NT2/D1 (cell line): ENCODE measurements around the gene TMX2.

Experiments used
- DNase-seq: peaks from one replicate; pipeline ENCODE4 v3.0.0-alpha.2; 2011; ENCODE audit warnings: low read depth, low spot score
- H3K27me3 ChIP-seq: 2 replicates; pipeline ENCODE4 v1.6.0; 2011; ENCODE audit warnings: mild to moderate bottlenecking; ENCODE audit not compliant: insufficient read length, insufficient read depth
- H3K36me3 ChIP-seq: 2 replicates; pipeline ENCODE4 v1.6.1; 2011; ENCODE audit warnings: mild to moderate bottlenecking, low read length, mixed read lengths; ENCODE audit not compliant: insufficient read depth, insufficient read length
- H3K4me1 ChIP-seq: 2 replicates; pipeline ENCODE4 v1.5.1; 2011; ENCODE audit not compliant: insufficient read depth, insufficient read length
- H3K4me3 ChIP-seq: 2 replicates; pipeline ENCODE4 v1.5.1; 2011; ENCODE audit warnings: low read depth; ENCODE audit not compliant: insufficient read length
- H3K9ac ChIP-seq: 2 replicates; pipeline ENCODE4 v1.6.0; 2011; ENCODE audit warnings: low read depth; ENCODE audit not compliant: insufficient read length
- H3K9me3 ChIP-seq: 2 replicates; pipeline ENCODE4 v1.5.1; 2011; ENCODE audit warnings: mild to moderate bottlenecking, low read length; ENCODE audit not compliant: insufficient read depth
- SUZ12 ChIP-seq: IDR thresholded peaks from 2 replicates; pipeline ENCODE4 v1.6.1; 2011; ENCODE audit not compliant: insufficient read length, insufficient read depth; ENCODE audit errors: extremely low read depth
- YY1 ChIP-seq: IDR thresholded peaks from 2 replicates; pipeline ENCODE4 v1.6.1; 2011; ENCODE audit not compliant: insufficient read length, insufficient read depth
- ZNF274 ChIP-seq: IDR thresholded peaks from 2 replicates; pipeline ENCODE4 v1.6.1; 2011; ENCODE audit warnings: mild to moderate bottlenecking, low read depth, low read length

TMX2 gene

GRCh38 chr11:57778318-57779037 lies 66.1 kb downstream of the TMX2 start:
- H3K4me1 ChIP-seq = peaks cover 2% of the 10 kb centered on the region
- H3K27me3 ChIP-seq = no peaks in the 10 kb centered on the region
- H3K4me3 ChIP-seq = no peak overlapping the region
- TF ChIP-seq ZNF274 = no peak
- TF ChIP-seq SUZ12 = no peak
- no peak for TF ChIP-seq YY1
- no peaks in the 10 kb centered on the region for H3K9me3 ChIP-seq
- H3K9ac ChIP-seq = peak overlapping the region; percentile 44
- peaks cover 21% of the 10 kb centered on the region for H3K36me3 ChIP-seq
- peak; percentile 95 for DNase-seq

GRCh38 chr11:57779276-57779675 lies 66.9 kb downstream of the TMX2 start:
- no peak for TF ChIP-seq SUZ12
- TF ChIP-seq YY1 = no peak
- no peak for TF ChIP-seq ZNF274
- DNase-seq = peak; percentile 81
- Histone ChIP-seq H3K4me3 (no peak overlapping the region), H3K27me3 (no peaks in the 10 kb centered on the region), H3K36me3 (peaks cover 17% of the 10 kb centered on the region), H3K9me3 (no peaks in the 10 kb centered on the region), H3K4me1 (peaks cover 2% of the 10 kb centered on the region), H3K9ac (peak overlapping the region; percentile 44)

- Histone ChIP-seq H3K4me3 (no peak overlapping the region), H3K9me3 (no peaks in the 10 kb centered on the region), H3K36me3 (peaks cover 22% of the 10 kb centered on the region), H3K9ac (no peak overlapping the region), H3K27me3 (no peaks in the 10 kb centered on the region), H3K4me1 (peaks cover 2% of the 10 kb centered on the region)
- no peak for TF ChIP-seq ZNF274
- TF ChIP-seq YY1 = no peak
- no peak for TF ChIP-seq SUZ12
- no peak for DNase-seq
These were observed 69.1 kb downstream of the TMX2 start for GRCh38 chr11:57781529-57781943.

GRCh38 chr11:57785072-57785471 lies 72.7 kb downstream of the TMX2 start:
- Histone ChIP-seq H3K27me3 (no peaks in the 10 kb centered on the region), H3K9ac (no peak overlapping the region), H3K4me3 (no peak overlapping the region), H3K4me1 (peaks cover 2% of the 10 kb centered on the region), H3K9me3 (no peaks in the 10 kb centered on the region), H3K36me3 (peaks cover 22% of the 10 kb centered on the region)
- TF ChIP-seq YY1 (no peak), SUZ12 (no peak), ZNF274 (no peak)
- no peak for DNase-seq

- Histone ChIP-seq H3K9me3 (no peaks in the 10 kb centered on the region), H3K36me3 (peaks cover 20% of the 10 kb centered on the region), H3K9ac (no peak overlapping the region), H3K27me3 (no peaks in the 10 kb centered on the region), H3K4me1 (peaks cover 3% of the 10 kb centered on the region), H3K4me3 (no peak overlapping the region)
- TF ChIP-seq YY1 = no peak
- no peak for TF ChIP-seq SUZ12
- TF ChIP-seq ZNF274 = no peak
- no peak for DNase-seq
These were observed 74.0 kb downstream of the TMX2 start for GRCh38 chr11:57786436-57786835.

GRCh38 chr11:57787006-57787604 lies 74.7 kb downstream of the TMX2 start:
- H3K4me1 ChIP-seq = peaks cover 2% of the 10 kb centered on the region
- H3K36me3 ChIP-seq = peaks cover 26% of the 10 kb centered on the region

GRCh38 chr11:57787920-57788702 lies 75.7 kb downstream of the TMX2 start:
- peak; percentile 66 for DNase-seq
- Histone ChIP-seq H3K4me1 (peaks cover 2% of the 10 kb centered on the region), H3K9ac (no peak overlapping the region)

More at GRCh38 chr11:57787006-57787604, 74.7 kb downstream of the TMX2 start:
- no peak for DNase-seq
- TF ChIP-seq YY1 (no peak), ZNF274 (no peak), SUZ12 (no peak)
- H3K27me3 ChIP-seq = no peaks in the 10 kb centered on the region
- no peaks in the 10 kb centered on the region for H3K9me3 ChIP-seq
- H3K9ac ChIP-seq = no peak overlapping the region
- H3K4me3 ChIP-seq = no peak overlapping the region

More at GRCh38 chr11:57787920-57788702, 75.7 kb downstream of the TMX2 start:
- Histone ChIP-seq H3K9me3 (no peaks in the 10 kb centered on the region), H3K4me3 (no peak overlapping the region), H3K27me3 (no peaks in the 10 kb centered on the region), H3K36me3 (peaks cover 22% of the 10 kb centered on the region)
- TF ChIP-seq YY1 (no peak), ZNF274 (no peak), SUZ12 (no peak)
